Activated naive CD8-positive, alpha-beta T cell (primary cell): ENCODE measurements around the gene CBLN3.

Source experiments
- H3K27ac Mint-ChIP-seq: one replicate; pipeline ENCODE4 v1.8.0; 2021; ENCODE audit warnings: mixed read lengths
- H3K27me3 Mint-ChIP-seq: one replicate; pipeline ENCODE4 v1.8.0; 2021; ENCODE audit warnings: mixed read lengths
- H3K36me3 Mint-ChIP-seq: one replicate; pipeline ENCODE4 v1.8.0; 2021; ENCODE audit warnings: mixed read lengths
- H3K4me1 Mint-ChIP-seq: one replicate; pipeline ENCODE4 v1.8.0; 2021; ENCODE audit warnings: low read depth, mixed read lengths
- H3K4me3 Mint-ChIP-seq: one replicate; pipeline ENCODE4 v1.8.0; 2021; ENCODE audit warnings: mild to moderate bottlenecking, mixed read lengths
- H3K9me3 Mint-ChIP-seq: one replicate; pipeline ENCODE4 v1.8.0; 2021; ENCODE audit warnings: low read depth, mixed read lengths

CBLN3 gene

DNA sequence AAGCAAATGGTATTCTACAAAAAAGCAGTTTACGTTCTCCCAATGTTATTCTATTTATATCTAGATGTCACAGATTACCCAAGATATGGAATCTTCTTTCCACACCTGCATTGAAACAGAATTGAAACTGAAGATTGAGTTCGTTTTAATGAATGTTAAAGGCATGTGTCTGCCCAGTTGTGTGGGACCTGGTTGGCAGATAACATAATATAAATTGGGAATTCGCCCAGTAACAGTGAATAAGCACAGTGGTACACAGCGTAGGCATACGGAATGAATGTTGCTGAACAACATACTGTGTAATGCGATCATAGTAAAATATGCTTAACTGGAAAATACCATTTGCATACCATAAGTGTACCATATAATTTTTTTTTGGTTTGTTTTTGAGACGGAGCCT, 4.6 kb upstream of the CBLN3 start:
- no peak overlapping the region for H3K27ac Mint-ChIP-seq
- H3K27me3 Mint-ChIP-seq = no peaks in the 10 kb centered on the region
- no peaks in the 10 kb centered on the region for H3K9me3 Mint-ChIP-seq
- peaks cover 49% of the 10 kb centered on the region for H3K4me1 Mint-ChIP-seq
- H3K36me3 Mint-ChIP-seq = peaks cover 8% of the 10 kb centered on the region
- no peak overlapping the region for H3K4me3 Mint-ChIP-seq

DNA sequence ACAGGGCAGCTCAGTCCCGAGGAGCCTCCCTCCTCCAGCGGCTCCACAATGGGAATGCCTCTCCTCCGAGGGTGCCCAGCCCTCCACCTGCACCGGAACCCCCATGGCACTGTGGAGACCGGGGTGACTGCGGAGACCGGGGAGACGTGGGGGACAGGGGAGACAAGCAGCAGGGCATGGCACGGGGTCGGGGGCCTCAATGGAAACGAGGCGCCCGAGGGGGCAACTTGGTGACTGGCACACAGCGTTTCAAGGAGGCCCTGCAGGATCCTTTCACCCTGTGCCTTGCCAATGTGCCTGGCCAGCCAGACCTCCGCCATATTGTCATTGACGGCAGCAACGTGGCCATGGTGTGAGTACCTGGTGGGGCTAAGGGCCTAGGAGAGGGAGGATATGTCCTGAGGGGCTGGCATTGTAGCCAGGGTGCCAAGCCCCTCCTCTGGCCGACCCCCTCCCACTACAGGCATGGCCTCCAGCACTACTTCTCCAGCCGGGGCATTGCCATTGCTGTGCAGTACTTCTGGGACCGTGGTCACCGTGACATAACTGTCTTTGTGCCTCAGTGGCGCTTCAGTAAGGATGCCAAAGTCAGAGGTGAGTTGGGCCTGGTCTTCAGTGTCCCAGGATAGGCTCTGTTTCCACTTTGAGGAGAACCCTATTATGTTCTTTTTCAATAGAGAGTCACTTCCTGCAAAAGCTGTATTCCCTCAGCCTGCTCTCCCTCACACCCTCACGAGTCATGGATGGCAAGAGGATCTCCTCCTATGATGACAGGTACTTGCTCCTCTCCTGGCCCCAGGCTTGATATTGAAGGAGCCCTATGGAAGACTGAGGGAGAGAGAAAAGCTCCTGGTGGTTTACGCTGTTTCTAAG, 3.0 kb upstream of the CBLN3 start:
- peaks cover 38% of the 10 kb centered on the region for H3K4me1 Mint-ChIP-seq
- H3K27ac Mint-ChIP-seq = no peak overlapping the region
- no peaks in the 10 kb centered on the region for H3K9me3 Mint-ChIP-seq
- H3K36me3 Mint-ChIP-seq = peaks cover 8% of the 10 kb centered on the region
- no peaks in the 10 kb centered on the region for H3K27me3 Mint-ChIP-seq
- H3K4me3 Mint-ChIP-seq = no peak overlapping the region

DNA sequence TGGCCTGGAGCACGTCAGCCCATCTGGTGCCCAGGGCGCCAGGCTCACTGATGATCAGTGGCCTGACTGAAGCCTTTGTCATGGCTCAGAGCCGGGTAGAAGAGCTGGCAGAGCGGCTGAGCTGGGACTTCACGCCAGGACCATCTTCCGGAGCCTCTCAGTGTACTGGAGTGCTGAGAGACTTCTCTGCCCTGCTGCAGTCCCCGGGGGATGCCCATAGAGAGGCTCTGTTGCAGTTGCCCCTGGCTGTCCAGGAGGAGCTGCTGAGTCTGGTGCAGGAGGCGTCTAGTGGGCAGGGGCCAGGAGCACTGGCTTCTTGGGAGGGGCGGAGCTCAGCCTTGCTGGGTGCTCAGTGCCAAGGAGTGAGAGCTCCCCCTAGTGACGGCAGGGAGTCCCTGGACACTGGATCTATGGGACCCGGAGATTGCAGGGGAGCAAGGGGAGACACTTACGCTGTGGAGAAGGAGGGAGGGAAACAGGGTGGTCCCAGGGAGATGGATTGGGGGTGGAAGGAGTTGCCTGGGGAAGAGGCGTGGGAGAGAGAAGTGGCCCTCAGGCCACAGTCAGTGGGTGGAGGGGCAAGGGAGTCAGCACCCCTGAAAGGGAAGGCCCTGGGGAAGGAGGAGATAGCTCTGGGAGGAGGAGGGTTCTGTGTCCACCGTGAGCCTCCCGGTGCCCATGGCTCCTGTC, 2.2 kb upstream of the CBLN3 start:
- no peaks in the 10 kb centered on the region for H3K27me3 Mint-ChIP-seq
- peak overlapping the region; percentile 89 for H3K27ac Mint-ChIP-seq
- H3K4me1 Mint-ChIP-seq = peaks cover 36% of the 10 kb centered on the region
- no peaks in the 10 kb centered on the region for H3K9me3 Mint-ChIP-seq
- H3K4me3 Mint-ChIP-seq = peak overlapping the region; percentile 92
- peaks cover 6% of the 10 kb centered on the region for H3K36me3 Mint-ChIP-seq

DNA sequence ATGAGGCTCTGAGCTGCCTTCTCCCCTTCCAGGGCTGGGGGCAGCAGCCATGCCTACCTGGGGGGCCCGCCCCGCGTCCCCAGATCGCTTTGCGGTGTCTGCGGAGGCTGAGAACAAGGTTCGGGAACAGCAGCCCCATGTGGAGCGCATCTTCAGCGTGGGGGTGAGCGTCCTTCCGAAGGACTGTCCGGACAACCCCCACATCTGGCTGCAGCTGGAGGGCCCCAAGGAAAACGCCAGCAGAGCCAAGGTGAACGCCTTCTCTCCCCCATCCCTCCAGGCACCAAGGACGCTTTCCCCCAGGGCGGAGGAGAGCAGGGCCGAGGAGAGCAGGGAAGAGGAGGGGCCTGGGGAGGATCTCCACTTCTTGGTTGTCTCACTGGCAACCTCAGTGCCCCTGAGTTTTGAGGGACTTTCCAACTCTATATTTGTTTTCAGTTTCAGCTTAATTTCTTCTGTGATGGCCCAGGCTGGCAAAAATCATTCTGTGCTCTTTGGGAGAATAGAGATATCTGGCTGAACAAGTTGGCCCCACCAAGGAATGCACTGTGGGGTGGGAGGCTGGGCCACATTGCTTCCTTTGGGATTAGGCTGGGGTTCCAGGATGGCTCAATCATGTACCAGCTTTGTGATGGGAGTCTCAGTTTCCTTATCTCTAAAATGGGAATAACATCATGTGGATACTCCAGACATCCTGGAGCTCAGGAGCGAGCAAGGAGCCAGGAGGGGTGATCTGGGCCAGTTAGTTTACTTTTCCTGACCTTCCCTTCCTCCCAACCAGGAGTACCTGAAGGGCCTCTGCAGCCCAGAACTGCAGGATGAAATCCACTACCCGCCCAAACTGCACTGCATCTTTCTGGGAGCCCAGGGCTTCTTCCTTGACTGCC, 1.5 kb upstream of the CBLN3 start:
- Mint-ChIP-seq H3K4me3 (peak overlapping the region; percentile 92), H3K27me3 (no peaks in the 10 kb centered on the region), H3K27ac (peak overlapping the region; percentile 89), H3K36me3 (peaks cover 3% of the 10 kb centered on the region), H3K4me1 (peaks cover 40% of the 10 kb centered on the region), H3K9me3 (no peaks in the 10 kb centered on the region)

DNA sequence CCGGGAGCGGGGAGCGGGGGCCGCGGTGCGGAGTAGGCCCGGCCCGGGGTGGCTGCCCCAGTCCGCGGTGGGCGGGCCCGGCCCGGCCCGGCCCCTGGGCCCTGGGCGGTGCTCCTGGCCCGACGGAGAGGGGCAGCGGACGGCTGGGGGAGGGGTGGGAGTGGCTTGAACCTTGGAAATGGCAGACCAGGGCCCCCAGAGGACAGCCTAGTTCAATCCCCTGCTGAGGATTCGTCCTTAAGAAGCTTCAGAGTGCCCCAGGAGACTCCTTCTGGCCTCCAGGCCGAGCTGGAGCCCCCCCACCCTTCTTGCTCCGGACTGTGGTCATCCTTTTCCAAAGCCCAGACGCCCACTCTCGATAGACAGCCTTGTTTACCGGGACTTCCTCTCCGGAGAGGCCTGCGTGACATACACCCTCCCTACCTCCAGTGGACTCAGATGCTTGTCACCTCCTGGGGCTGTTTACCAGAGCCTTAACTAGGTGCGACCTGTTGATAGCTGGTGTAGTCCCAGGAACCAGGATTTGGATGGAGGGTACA, 744 bp upstream of the CBLN3 start:
- H3K9me3 Mint-ChIP-seq = no peaks in the 10 kb centered on the region
- peaks cover 44% of the 10 kb centered on the region for H3K4me1 Mint-ChIP-seq
- no peaks in the 10 kb centered on the region for H3K27me3 Mint-ChIP-seq
- H3K4me3 Mint-ChIP-seq = peak overlapping the region; percentile 92
- peak overlapping the region; percentile 89 for H3K27ac Mint-ChIP-seq
- peaks cover 3% of the 10 kb centered on the region for H3K36me3 Mint-ChIP-seq

DNA sequence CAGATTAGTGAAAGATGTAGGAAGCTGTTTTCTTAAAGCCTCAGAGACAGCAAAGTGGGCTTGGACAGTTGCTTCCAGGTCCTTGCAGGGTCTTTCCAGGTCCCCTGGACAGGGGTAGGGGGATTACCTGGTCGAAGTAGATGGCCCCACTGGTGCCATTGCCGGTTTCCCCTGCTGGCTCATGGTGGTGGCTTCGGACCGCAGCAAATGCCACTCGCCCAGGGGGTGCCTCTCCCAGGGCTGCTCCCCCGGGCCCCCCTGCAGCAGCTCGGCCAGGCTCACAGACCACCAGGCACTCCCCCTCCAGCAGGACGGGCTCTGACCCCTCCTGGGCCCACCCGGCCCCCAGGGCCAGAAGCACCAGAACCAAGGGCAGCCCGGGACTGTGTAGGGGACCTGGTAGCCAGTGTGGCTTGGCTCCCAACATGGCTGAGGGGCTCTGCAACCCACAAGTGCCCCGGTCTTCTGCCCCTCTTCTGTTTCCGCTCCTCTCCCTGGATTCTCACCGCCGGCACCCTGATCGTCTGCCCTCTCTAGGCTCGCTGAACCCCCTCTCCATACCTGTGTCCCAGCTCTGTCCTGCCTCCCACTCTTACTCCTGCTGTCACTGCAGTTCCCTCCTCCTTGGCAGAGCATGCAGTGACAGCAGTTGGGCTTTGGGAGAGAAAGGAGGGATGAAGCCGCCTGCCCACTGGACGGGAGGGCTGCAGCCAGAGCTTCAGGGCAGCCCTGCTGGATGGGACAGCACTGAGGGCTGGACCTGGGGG, 657 bp downstream of the CBLN3 start:
- Mint-ChIP-seq H3K4me1 (peaks cover 45% of the 10 kb centered on the region), H3K27ac (peak overlapping the region; percentile 98), H3K36me3 (peaks cover 3% of the 10 kb centered on the region), H3K4me3 (peak overlapping the region; percentile 88), H3K27me3 (no peaks in the 10 kb centered on the region), H3K9me3 (no peaks in the 10 kb centered on the region)

DNA sequence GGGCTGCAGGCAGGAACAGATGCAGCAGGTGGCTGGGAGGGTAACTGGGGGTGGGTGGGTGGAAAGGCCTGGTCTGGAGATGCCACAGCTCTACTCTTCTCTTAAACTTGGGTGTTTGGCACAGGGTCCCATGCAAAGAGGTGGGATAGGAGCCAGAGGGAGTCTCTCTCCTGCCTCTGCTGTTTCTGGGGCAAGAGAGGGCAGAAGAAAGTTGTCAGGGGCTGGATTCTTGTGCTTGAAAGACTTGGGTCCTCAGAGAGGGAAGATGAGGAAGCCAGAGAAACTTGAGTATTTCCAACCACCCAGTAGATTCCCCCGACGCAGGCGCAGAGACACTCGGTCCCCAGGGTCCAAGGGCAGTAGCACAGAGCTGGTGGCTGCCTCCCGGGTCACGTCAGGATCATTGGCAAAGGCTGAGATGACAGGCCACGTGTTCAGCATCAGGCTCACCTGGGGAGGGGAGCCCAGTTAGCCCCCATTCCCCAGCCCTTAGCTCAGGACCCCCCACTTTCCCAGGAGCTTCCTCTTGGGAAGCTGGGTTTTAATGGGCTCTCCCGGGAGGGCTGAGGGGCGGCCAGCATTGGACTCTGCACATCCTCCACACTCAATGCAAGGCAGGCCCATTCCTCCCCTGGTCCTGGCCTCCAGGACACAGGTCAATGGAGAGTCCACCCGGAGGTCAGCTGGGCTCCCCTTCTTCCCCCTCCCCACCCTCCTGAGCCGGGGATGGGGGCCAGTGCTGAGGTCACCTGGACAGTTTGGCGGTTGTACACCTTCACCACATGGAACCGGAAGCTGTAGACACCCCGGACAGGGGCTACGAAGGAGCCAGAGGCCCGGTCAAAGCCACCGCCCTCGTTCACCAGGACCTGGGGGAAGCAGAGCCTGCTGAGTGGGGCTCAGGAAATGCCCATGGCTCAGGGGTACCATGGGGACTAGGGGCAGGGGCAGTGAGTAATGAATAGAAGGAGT, 1.6 kb downstream of the CBLN3 start:
- Mint-ChIP-seq H3K36me3 (no peaks in the 10 kb centered on the region), H3K4me1 (peaks cover 42% of the 10 kb centered on the region), H3K9me3 (no peaks in the 10 kb centered on the region), H3K27ac (peak overlapping the region; percentile 75), H3K27me3 (no peaks in the 10 kb centered on the region), H3K4me3 (peak overlapping the region; percentile 27)

DNA sequence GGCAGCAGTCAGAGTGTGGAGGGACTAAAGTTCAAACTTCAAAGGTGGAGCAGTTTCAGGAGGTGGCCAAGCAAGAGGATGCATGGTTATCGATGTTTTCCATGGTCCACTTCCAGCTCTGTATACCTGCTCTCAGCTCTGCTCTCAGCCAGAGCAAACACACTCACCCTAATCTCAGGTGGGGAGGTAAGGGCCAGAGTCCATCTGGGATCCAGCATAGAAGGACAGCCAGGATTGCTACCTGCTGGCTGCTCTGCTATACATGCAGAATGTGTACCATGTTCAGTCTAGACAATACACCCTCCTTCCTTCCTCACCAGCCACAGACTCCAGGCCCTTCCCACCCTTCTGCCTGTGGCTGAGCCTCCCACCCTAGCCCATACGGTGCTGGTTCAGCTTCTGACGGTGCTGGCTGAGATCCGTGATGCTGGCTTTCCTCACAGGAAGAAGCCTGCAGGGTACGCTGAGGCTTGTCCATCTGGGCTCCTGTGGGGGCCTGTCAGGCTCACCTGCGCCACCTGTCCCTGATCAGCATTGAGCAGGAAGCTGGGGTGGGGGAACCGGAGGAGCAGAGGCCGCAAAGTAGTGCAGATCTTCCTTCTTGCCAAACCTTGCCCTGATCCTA, 2.4 kb downstream of the CBLN3 start:
- no peak overlapping the region for H3K4me3 Mint-ChIP-seq
- H3K27me3 Mint-ChIP-seq = no peaks in the 10 kb centered on the region
- peaks cover 42% of the 10 kb centered on the region for H3K4me1 Mint-ChIP-seq
- H3K9me3 Mint-ChIP-seq = no peaks in the 10 kb centered on the region
- no peaks in the 10 kb centered on the region for H3K36me3 Mint-ChIP-seq
- H3K27ac Mint-ChIP-seq = peak overlapping the region; percentile 37

DNA sequence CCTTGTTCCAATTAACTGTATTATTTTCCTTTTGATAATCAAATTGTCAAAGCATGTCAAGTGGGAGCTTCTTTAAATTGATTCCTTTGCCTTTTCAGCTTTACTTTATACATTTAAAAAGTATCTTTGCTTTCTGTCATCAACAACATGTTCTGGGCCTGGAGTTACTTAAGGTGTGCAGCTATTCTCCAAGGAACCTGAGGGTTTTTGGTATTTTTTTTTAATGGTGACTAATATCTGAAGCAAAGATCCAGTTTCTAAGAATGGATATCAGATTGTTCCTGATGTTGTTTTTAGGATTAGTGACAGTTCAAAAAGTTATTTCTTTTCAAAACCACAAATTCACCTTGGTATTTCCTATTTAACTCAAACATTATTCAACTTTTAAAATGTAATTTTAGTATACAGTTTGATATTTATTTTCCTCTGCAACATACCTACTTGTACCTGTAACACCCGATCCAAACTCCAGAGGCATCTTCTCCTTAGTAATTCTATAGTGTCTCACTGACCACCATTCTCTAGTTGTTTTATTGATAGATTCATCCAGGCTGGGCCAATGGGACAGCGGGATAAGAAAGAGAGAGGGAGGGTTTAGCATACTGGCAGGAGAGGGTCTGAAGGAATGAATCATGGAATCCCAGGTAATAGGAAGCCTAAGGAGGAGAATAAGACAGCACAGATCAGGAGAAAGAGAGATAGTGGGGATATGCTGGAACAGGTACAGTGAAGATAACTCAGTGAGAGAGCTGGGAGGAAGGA, 3.1 kb downstream of the CBLN3 start:
- no peaks in the 10 kb centered on the region for H3K36me3 Mint-ChIP-seq

DNA sequence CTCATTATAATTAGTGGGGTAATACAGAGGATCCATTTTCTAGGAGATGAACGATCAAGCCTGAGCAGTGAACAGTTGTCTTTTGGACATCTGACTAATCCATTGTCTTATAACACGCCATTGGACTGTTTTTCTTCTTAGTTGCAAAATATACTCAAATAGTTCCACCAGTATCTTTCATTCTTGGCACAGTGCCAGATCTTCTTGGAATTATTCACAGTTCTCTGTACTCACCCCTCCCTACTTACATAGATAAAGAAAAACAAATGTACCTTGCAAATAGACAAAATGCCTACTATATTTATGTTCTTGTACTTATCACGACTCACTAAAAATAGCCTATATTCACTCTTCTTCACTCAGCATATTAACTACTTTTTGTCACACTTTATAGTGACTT, 3.8 kb downstream of the CBLN3 start:
- Mint-ChIP-seq H3K4me1 (peaks cover 30% of the 10 kb centered on the region), H3K4me3 (no peak overlapping the region), H3K27me3 (no peaks in the 10 kb centered on the region), H3K36me3 (no peaks in the 10 kb centered on the region), H3K9me3 (no peaks in the 10 kb centered on the region), H3K27ac (peak overlapping the region; percentile 68)

More for the DNA sequence above, 3.1 kb downstream of the CBLN3 start:
- peak overlapping the region; percentile 68 for H3K27ac Mint-ChIP-seq
- H3K4me1 Mint-ChIP-seq = peaks cover 35% of the 10 kb centered on the region
- H3K27me3 Mint-ChIP-seq = no peaks in the 10 kb centered on the region
- H3K9me3 Mint-ChIP-seq = no peaks in the 10 kb centered on the region
- H3K4me3 Mint-ChIP-seq = no peak overlapping the region

DNA sequence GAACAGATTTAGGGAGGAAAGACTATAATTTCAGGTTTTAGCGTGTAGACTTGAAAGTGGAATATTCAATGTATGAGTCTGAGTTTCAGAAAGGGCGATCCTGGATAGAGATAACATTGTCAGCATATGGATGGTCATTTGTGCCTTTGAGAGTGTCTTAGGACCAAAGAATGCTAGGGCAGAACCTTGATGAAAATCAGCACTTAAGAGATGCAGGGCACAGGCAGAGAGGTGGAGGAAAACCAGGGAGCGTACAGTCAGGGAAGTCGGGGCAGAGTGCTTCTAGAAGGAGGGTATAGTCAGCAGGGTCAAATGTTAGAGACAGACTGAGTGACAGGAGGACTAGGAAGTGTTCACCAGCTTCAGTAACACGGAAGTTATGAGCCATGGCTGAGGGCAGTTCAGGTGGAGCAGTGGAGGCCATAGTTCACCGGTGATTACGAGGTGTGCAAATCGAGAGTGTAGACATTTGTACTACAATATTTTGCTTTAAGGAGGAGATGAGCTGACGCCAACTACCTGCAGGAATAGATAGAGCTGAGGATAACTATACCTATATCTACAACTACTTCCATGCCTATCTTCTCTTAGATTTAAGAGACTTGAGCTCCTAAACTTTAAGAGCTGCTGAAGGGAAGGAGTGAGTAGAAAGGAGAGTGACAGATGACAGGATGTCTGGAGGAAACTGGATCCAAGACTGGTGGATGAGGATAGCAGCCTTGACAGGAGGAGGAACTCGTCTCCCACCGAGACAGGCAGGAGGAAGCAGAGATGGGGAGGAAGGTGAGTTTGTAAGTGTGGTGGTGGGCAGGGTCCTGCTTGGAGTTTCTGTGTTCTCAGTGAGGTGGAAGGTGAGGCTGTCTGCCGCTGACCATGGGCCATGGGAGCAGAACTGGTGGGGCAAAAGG, 6.5 kb downstream of the CBLN3 start:
- H3K4me3 Mint-ChIP-seq = no peak overlapping the region
- no peaks in the 10 kb centered on the region for H3K9me3 Mint-ChIP-seq
- H3K27ac Mint-ChIP-seq = no peak overlapping the region
- peaks cover 24% of the 10 kb centered on the region for H3K4me1 Mint-ChIP-seq
- H3K36me3 Mint-ChIP-seq = no peaks in the 10 kb centered on the region
- H3K27me3 Mint-ChIP-seq = peaks cover 7% of the 10 kb centered on the region
